GM12878 (cell line): ENCODE measurements around the gene PKN3. TPM values are rescaled to one million over a fixed set of nuclear protein-coding genes. Genes with fewer than 3 reads are reported as not detected.
A peak's percentile ranks its signal among the peaks of the same experiment; 100 is the strongest.

Source experiments
- ATAC-seq: fragments of 200-7000 bp; cut with Tn5 transposase; 3 replicates; pipeline ENCODE4 v1.9.1; 2020; ENCODE audit warnings: mild to moderate bottlenecking, moderate library complexity
- BruUV-seq: library from RNA; stranded (reverse); fragments of 400-500 nt; replicated peaks from 2 replicates; lab custom pipeline; 2021; lab: Mats Ljungman, UMichigan
- CTCF ChIA-PET: fragments of 300-600 bp; sonication (Branson Sonifier 250); formaldehyde crosslinking; extraction: SDS; loops from one replicate; lab custom pipeline; 2021; ENCODE audit warnings: inconsistent platforms; lab: Yijun Ruan, JAX
- POLR2A ChIA-PET: fragments of 350-600 bp; formaldehyde crosslinking; extraction: SDS; loops from one replicate; lab custom pipeline; 2021; ENCODE audit warnings: inconsistent platforms; lab: Charles Lee
- RAD21 ChIA-PET: fragments of 300-600 bp; sonication (Branson Sonifier 250); formaldehyde crosslinking; loops from one replicate; lab custom pipeline; 2023; ENCODE audit warnings: antibody characterized with exemption; ENCODE audit not compliant: unreplicated experiment; lab: Charles Lee
- SMC1A ChIA-PET: fragments of 300-600 bp; sonication (Branson Sonifier 250); formaldehyde crosslinking; loops from one replicate; lab custom pipeline; 2023; ENCODE audit not compliant: unreplicated experiment, uncharacterized antibody; lab: Charles Lee
- DNase-seq: peaks from one replicate; pipeline ENCODE4 v3.0.0-alpha.2; 2011; ENCODE audit warnings: low read depth, low spot score
- FAIRE-seq: peaks from 3 replicates; lab custom pipeline; 2011; peaks lifted over from hg19 to GRCh38; lab: Jason Lieb, UNC
- H2AFZ ChIP-seq: 2 replicates; pipeline ENCODE4 v1.6.0; 2011; ENCODE audit warnings: low read depth, low read length, control low read depth; ENCODE audit not compliant: control insufficient read depth
- H3K27ac ChIP-seq: 2 replicates; pipeline ENCODE4 v1.5.1; 2011; ENCODE audit warnings: control low read depth; ENCODE audit not compliant: control insufficient read depth, insufficient read depth
- H3K27me3 ChIP-seq, 2 experiments: replicated peaks in 1 of 2; 2 replicates each; pipeline versions ENCODE4 v1.6.0 to v1.6.1; 2011; ENCODE audit warnings: low read length in 1 of 2; ENCODE audit not compliant: control insufficient read depth in 2 of 2, insufficient read depth in 2 of 2
- H3K36me3 ChIP-seq, 2 experiments: 2 replicates each; pipeline ENCODE4 v1.5.1; 2011; ENCODE audit warnings: low read length in 1 of 2; ENCODE audit not compliant: control insufficient read depth in 2 of 2, insufficient read depth in 2 of 2
- H3K4me1 ChIP-seq: 2 replicates; pipeline ENCODE4 v1.6.1; 2011; ENCODE audit warnings: mild to moderate bottlenecking, low read length, moderate library complexity, mixed read lengths; ENCODE audit not compliant: control insufficient read depth, insufficient read depth
- H3K4me2 ChIP-seq: 2 replicates; pipeline ENCODE4 v1.6.0; 2011; ENCODE audit warnings: control low read depth; ENCODE audit not compliant: control insufficient read depth, insufficient read depth
- H3K4me3 ChIP-seq: fragments of 200-600 bp; sonication (generic); 2 replicates; pipeline ENCODE4 v1.5.1; 2016
- H3K79me2 ChIP-seq: 2 replicates; pipeline ENCODE4 v1.6.0; 2011; ENCODE audit warnings: low read length; ENCODE audit not compliant: control insufficient read depth, insufficient read depth
- H3K9ac ChIP-seq: 2 replicates; pipeline ENCODE4 v1.8.0; 2011; ENCODE audit warnings: low read length, control low read depth, mixed read lengths; ENCODE audit not compliant: control insufficient read depth, insufficient read depth
- H3K9me3 ChIP-seq: replicated peaks from 3 replicates; pipeline ENCODE4 v1.5.1; 2011; ENCODE audit warnings: mild to moderate bottlenecking, low read length; ENCODE audit not compliant: control insufficient read depth, insufficient read depth
- H4K20me1 ChIP-seq: 2 replicates; pipeline ENCODE4 v1.6.0; 2011; ENCODE audit not compliant: control insufficient read depth, insufficient read depth
- EED ChIP-seq: sonication (generic); IDR thresholded peaks from 2 replicates; pipeline ENCODE4 v1.6.1; 2016; ENCODE audit warnings: antibody characterized with exemption, low read depth
- IKZF2 ChIP-seq, 2 experiments: fragments of 450-650 bp; IDR thresholded peaks; 2 replicates each; pipeline ENCODE4 v1.6.1; 2017; ENCODE audit warnings: mild to moderate bottlenecking in 2 of 2, moderate library complexity in 2 of 2
- MEF2A ChIP-seq: IDR thresholded peaks from 2 replicates; pipeline ENCODE4 v1.6.1; 2011; ENCODE audit warnings: low read depth, mild to moderate bottlenecking, low read length, moderate library complexity; ENCODE audit not compliant: insufficient read depth
- NFYB ChIP-seq: IDR thresholded peaks from 2 replicates; pipeline ENCODE4 v1.6.1; 2011; ENCODE audit warnings: low read depth, mild to moderate bottlenecking, low read length, improper control_type of control experiment, moderate library complexity; ENCODE audit not compliant: insufficient read depth
- RCOR1 ChIP-seq: conservative IDR thresholded peaks from 2 replicates; pipeline ENCODE4 v1.6.1; 2012; ENCODE audit warnings: low read depth, low read length, improper control_type of control experiment
- ZBTB33 ChIP-seq: fragments of 450-650 bp; IDR thresholded peaks from 2 replicates; pipeline ENCODE4 v1.6.1; 2017; ENCODE audit warnings: mild to moderate bottlenecking
- ZNF592 ChIP-seq: fragments of 450-650 bp; IDR thresholded peaks from 2 replicates; pipeline ENCODE4 v1.6.1; 2017; ENCODE audit warnings: mild to moderate bottlenecking, moderate library complexity
- ZZZ3 ChIP-seq: IDR thresholded peaks from 2 replicates; pipeline ENCODE4 v1.6.1; 2011; ENCODE audit warnings: low read depth; ENCODE audit not compliant: control insufficient read depth, insufficient read length
- WGBS: methylation state at CpG from one replicate; pipeline ENCODE4 v1.1.6; 2016; ENCODE audit warnings: low lambda C conversion rate; ENCODE audit not compliant: insufficient replicate concordance, insufficient coverage; ENCODE audit errors: missing lambda C conversion rate; 5-methylcytosine and 5-hydroxymethylcytosine counted together
- in situ Hi-C: fragments of 300-500 bp; cut with MboI; formaldehyde crosslinking; loops from 9 replicates; pipeline ENCODE4 v1.14.3; 2018; ENCODE audit warnings: mixed read lengths
- intact Hi-C: fragments of 100-400 bp; cut with micrococcal nuclease; formaldehyde crosslinking; loops from one replicate; pipeline ENCODE4 v1.14.2; 2022; ENCODE audit not compliant: unreplicated experiment
- polyA plus RNA-seq, 11 experiments: library from polyadenylated mRNA; depleted of rRNA in 4 of 11; unstranded in 6 of 11; stranded (reverse) in 5 of 11; fragments of >200 nt; fragmentation: Nextera tagmentation in 4 of 11; fragmentation: Illumina TruSeq in 1 of 11; extraction: Ambion mirVana in 4 of 11; extraction: Trizol in 1 of 11; gene quantifications; 1 replicate in 1 of 11; 2 replicates in 10 of 11; pipeline versions ENCODE4 v1.2.1 to v1.2.3, GENCODE V29; 2011 to 2016; ENCODE audit warnings: inconsistent platforms in 2 of 11, missing spikeins in 2 of 11, low read depth in 1 of 11
- total RNA-seq, 4 experiments: library from RNA; depleted of rRNA in 3 of 4; stranded (reverse); fragments of >200 nt in 3 of 4; fragmentation: Illumina TruSeq in 1 of 4; extraction: Trizol in 1 of 4; gene quantifications; 2 replicates each; pipeline versions ENCODE4 v1.2.1 to v1.2.3, GENCODE V29; 2013 to 2021

The PKN3 gene
- total and polyA plus RNA-seq, 10 of the 15 experiments (the other 5 are each of a cell fraction or from before 2014, with no cell fraction given), result 0.35 to 11.0 (median 3.3) TPM

DNA sequence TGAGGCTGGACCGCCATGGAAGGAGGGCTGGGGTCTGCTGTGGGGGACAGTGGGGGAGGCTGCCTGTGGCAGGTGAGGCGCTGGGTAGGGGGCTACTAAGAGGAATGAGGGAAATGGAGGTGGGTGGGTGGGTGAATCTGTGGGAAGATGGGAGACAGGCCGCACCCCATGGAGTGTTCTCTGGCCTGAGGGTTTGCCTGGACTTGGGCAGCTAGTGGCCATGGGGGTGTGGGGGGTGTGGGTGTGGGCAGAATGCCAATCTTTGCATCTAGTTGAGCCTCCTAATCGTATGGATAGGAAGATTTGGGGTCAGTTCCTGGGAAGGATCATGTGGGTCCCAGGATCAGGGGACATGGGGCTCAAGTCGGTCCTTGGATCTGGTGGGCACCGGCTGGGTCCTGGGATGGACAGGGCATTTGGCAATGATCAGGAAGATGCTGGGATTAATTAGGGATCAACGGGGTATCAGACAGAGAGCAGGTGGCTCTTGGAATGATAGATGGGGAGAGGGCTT lies 21.1 kb downstream of the PKN3 start:
- BruUV-seq, result TSS peak; percentile 67
- in situ Hi-C loops (no loop called here), intact Hi-C loops (loop anchor here (5.0 kb wide), 1 partner anchor 224 kb away; the partner anchor contains the start of genes DOLK and NUP188)
- Histone ChIP-seq H3K27ac (peak overlapping the region; percentile 34), H3K4me1 (peaks cover 5% of the 10 kb centered on the region), H3K4me3 (peak overlapping the region; percentile 100), H4K20me1 (no peaks in the 10 kb centered on the region), H3K9ac (peak overlapping the region; percentile 76), H3K4me2 (peak overlapping the region; percentile 64), H2AFZ (no peak overlapping the region), H3K36me3 (peaks cover 0 to 4% of the 10 kb centered on the region in 2 experiments; a peak in 2 of 4 replicates), H3K79me2 (peaks cover 20% of the 10 kb centered on the region), H3K9me3 (no peaks in the 10 kb centered on the region), H3K27me3 (no peaks in the 10 kb centered on the region)
- ChIA-PET POLR2A (interaction anchor here (0.6 to 2.6 kb wide), 10 partner anchors 34 to 651 kb away, joined by 3 to 14 read pairs (median 4); partner anchors contain the start of genes ENDOG, SET and URM1), CTCF (interaction anchor here (0.9 to 1.9 kb wide), 6 partner anchors 20 to 206 kb away, joined by 3 to 10 read pairs (median 5); partner anchors contain the start of genes ENDOG, KYAT1 and PKN3), SMC1A (interaction anchor here (0.7 to 1.2 kb wide), 3 partner anchors 23 to 218 kb away, joined by 3 read pairs; no protein-coding TSS in a partner anchor), RAD21 (interaction anchor here (0.9 to 1.7 kb wide), 5 partner anchors 21 to 285 kb away, joined by 3 to 6 read pairs (median 4); partner anchors contain the start of gene PKN3)
- ATAC-seq (no peak), FAIRE-seq (no peak), DNase-seq (no peak)
- 14% methylated on average over 6 of the region's 7 CpGs for WGBS
- TF ChIP-seq IKZF2 (IDR thresholded peaks at IDR 0.05), result peak in 1 of 2 experiments; percentile 15; a peak in 1 of 4 replicates
- TF ChIP-seq RCOR1, result no peak
- TF ChIP-seq EED, result no peak
- no peak for TF ChIP-seq MEF2A
- TF ChIP-seq NFYB, result no peak
- no peak for TF ChIP-seq ZNF592
- TF ChIP-seq ZBTB33, result no peak
- no peak for TF ChIP-seq ZZZ3
